Cardiac fibroblast (primary cell): Measurements from ENCODE around the gene USP20.

Source experiments
- DNase-seq, 2 donors: peaks; one replicate each; pipeline versions ENCODE4 v3.0.0 to v3.0.0-alpha.2; 2010; ENCODE audit warnings: low read depth in 2 of 2
- H3K4me3 ChIP-seq, 2 donors: replicated peaks in 1 of 2; 1 replicate in 1 of 2; 2 replicates in 1 of 2; pipeline ENCODE4 v1.5.1; 2011; ENCODE audit warnings: low read depth in 2 of 2, low read length in 2 of 2, mild to moderate bottlenecking in 2 of 2, moderate library complexity in 1 of 2
- CTCF ChIP-seq: IDR thresholded peaks from one replicate; pipeline ENCODE4 v1.5.1; 2011; ENCODE audit warnings: low read depth, mild to moderate bottlenecking, low read length, inconsistent platforms

Gene USP20

DNA sequence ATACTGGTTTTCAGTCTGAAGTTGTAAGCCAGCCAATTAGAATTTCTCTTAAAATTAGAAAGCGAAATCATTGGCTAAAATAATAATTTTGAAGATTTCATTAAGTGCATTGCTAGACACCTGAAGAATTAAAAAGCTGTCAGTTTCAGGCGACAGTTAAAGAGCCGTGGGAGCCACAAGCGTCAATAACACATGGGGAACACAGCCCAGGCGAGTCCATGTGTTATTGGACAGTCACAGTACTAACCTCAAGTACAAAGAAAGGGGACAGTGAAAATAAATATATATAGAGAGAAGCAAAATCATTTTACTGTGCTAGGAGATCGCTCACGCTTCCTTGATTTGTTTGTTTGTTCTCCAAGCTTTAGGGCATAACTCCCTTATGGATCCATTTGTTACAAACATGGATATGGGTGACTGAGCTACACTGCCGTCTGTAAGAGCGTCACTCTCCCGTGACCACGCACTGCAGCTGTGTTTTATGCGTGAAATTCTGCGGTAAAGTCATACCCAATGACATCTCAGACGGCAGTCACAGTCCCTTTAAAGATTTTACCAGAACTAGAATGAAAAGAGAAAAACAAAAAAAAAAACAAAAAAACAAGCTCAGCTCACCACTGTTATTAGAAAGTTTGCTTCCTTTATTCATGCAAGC lies 83.2 kb downstream of the USP20 start:
- no peak for DNase-seq
- H3K4me3 ChIP-seq, result no peak overlapping the region
- no peak for TF ChIP-seq CTCF

GRCh38 chr9:129919277-129919676 lies 84.0 kb downstream of the USP20 start:
- no peak for TF ChIP-seq CTCF
- DNase-seq, result no peak
- H3K4me3 ChIP-seq, result no peak overlapping the region

DNA sequence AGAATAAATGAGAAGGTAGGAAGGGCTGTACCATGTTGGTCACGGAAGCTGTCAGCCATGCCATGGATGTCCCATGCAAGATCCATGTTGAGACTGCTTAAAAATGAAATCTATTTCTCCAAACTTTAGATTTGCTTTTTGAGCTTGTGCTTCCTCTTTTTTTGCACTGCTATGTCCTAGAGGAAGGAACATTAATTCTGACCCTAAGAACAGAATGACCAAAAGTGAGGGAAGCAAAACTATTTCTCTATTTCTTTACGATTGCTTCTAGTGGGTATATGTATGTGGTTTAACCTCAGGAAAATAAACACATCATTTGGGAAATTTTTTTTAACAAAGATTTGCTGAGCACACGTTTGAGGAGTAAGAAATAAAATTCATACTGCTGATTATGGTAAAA lies 84.6 kb downstream of the USP20 start:
- no peak for TF ChIP-seq CTCF
- no peak overlapping the region for H3K4me3 ChIP-seq
- no peak for DNase-seq

DNA sequence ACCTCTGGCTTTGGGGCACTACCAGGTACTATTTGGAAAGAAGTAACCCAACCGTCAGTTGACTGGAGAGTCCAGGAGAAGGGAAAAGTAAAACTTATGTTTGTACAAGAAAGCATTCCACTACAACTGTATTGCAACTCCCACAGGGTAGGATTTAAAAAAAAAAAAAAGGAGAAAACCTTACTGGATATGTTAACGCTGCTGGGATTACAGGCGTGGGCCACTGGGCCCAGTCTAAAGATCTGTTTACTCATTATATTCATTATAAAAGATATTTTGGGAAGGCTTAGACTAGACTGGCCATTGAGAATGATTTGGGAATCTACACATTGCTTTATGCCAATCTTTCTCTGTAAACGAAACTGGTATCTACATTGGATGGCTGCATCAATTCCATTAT lies 86.6 kb downstream of the USP20 start:
- no peak overlapping the region for H3K4me3 ChIP-seq
- TF ChIP-seq CTCF, result no peak
- DNase-seq, result no peak

GRCh38 chr9:129923589-129923988 lies 88.3 kb downstream of the USP20 start:
- no peak for DNase-seq
- no peak overlapping the region for H3K4me3 ChIP-seq
- TF ChIP-seq CTCF, result no peak

DNA sequence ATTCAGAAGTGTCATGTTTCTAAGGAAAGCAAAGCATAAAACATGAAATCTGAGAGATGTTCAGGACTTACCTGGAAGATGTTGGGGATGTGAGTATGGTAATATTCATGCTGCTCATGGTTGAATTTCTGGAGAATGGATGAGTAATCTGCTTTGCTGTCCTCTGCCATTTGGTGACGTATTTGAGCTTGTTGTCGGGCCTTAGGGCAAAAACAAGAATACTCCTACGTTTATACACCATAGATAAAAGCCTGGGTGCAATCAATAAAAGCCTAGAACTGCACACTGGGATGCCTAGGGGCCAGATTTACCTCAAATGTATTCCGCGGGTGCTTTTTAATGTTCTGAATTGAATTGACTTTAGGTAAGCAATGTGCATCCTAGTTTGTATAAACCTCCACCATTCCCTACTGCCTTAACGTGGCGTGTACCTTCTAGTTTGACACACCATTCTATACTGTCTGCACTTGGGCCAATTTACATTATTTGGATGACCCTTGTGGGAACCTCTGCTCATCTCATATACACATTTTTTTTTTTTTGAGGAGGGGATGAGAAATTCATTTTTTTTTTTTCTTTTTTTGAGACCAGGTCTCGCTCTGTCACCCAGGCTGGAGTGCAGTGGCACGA lies 94.4 kb downstream of the USP20 start:
- no peak for DNase-seq

More for the DNA sequence above, 94.4 kb downstream of the USP20 start:
- H3K4me3 ChIP-seq, result no peak overlapping the region
- TF ChIP-seq CTCF, result no peak
